ENCODE results near the gene MSH3. TPM values are rescaled to one million over a fixed set of nuclear protein-coding genes. Genes with fewer than 3 reads are reported as not detected.

MSH3 gene
- total RNA-seq: 37.8 TPM

DNA sequence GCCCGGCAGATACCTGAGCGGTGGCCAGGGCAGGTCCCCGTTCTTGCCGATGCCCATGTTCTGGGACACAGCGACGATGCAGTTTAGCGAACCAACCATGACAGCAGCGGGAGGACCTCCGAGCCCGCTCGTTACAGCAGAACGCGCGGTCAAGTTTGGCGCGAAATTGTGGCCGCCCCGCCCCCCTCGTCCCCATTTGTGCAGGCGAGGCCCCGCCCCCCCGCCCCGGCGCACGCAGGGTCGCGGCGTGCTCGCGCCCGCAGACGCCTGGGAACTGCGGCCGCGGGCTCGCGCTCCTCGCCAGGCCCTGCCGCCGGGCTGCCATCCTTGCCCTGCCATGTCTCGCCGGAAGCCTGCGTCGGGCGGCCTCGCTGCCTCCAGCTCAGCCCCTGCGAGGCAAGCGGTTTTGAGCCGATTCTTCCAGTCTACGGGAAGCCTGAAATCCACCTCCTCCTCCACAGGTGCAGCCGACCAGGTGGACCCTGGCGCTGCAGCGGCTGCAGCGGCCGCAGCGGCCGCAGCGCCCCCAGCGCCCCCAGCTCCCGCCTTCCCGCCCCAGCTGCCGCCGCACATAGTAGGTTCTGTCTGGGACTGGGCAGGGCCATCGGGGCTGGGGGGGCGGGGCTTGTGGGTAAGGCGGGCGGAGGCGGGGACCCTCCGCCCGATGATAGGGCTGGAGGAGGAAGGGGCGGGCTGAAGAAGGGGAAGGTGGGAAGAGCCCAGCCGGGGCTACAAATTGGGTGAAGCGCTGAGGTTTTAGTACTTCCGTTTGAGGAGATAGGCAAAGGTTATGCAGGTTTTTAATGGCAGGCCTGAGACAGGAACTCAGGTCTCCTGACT lies at the start of gene MSH3, which contains the start of gene DHFR:
MSH3 (plus strand) TSS at position 262 of the 840 bp plus-strand sequence; CDS start at position 338, 76 bp downstream.
DHFR (minus strand) TSS at position 593 of the 840 bp plus-strand sequence; CDS start at position 99, 494 bp downstream.

Other genes with a start within 250 kb of the MSH3 start
- 103 TPM for gene ZFYVE16, start 246.6 kb upstream of the MSH3 start, total RNA-seq
- gene FAM151B, start 166.6 kb upstream of the MSH3 start, total RNA-seq: 12.6 TPM
- not detected for gene ANKRD34B, start 84.4 kb upstream of the MSH3 start, total RNA-seq
- gene DHFR, start 331 bp downstream of the MSH3 start, total RNA-seq: 30.5 TPM

All from camera-type eye (tissue), 1 donor.